ENCODE measurements around the gene STT3B.

DNA sequence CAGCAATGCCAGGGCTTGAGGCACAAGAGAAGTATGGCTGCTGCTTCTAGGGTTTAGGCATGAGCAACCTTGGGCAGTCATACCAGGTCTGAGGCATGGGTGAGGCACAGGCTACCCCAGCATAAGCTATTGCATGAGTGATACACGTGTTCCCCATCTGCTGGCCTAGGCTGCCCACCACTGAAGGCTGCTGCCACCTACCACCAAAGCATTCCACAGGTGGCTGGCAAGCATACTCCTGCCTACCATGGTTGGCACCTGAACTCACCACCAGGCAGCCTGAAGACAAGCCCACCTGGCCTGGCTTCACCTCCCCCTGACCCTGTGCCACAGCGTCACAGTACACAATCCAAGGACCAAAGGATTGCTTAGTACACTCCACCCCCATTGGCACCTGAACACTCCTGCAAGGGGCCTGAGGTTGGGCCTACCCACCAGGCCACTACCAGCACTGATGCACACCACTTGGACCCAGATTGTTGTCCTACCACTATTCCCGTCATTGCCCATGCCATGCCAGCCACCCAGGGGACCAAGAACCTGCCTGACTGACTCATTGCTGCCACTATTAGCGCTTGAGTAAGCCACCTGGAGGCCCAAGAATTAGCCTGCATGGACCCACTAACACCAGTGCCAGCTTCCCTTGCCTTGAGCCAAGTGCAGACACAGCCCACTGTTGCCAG is 115.7 kb downstream of the STT3B start:
- no peak for TF ChIP-seq POLR2A (IDR thresholded peaks at IDR 0.05)
- TF ChIP-seq, protein P1, sequence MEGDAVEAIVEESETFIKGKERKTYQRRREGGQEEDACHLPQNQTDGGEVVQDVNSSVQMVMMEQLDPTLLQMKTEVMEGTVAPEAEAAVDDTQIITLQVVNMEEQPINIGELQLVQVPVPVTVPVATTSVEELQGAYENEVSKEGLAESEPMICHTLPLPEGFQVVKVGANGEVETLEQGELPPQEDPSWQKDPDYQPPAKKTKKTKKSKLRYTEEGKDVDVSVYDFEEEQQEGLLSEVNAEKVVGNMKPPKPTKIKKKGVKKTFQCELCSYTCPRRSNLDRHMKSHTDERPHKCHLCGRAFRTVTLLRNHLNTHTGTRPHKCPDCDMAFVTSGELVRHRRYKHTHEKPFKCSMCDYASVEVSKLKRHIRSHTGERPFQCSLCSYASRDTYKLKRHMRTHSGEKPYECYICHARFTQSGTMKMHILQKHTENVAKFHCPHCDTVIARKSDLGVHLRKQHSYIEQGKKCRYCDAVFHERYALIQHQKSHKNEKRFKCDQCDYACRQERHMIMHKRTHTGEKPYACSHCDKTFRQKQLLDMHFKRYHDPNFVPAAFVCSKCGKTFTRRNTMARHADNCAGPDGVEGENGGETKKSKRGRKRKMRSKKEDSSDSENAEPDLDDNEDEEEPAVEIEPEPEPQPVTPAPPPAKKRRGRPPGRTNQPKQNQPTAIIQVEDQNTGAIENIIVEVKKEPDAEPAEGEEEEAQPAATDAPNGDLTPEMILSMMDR (IDR thresholded peaks at IDR 0.05 in 4 of 5, conservative IDR thresholded peaks at IDR 0.05 in 1 of 5), result no peak
